ENCODE data around the gene AKAP13.

Gene AKAP13

GRCh38 chr15:85766001-85766831, 385.8 kb downstream of the AKAP13 start:
- DNase-seq, result no peak

- DNase-seq, result no peak
These were observed 387.6 kb downstream of the AKAP13 start for GRCh38 chr15:85767785-85768529.

GRCh38 chr15:85768595-85769168, 388.3 kb downstream of the AKAP13 start:
- no peak for DNase-seq

GRCh38 chr15:85769182-85769900, 388.9 kb downstream of the AKAP13 start:
- no peak for DNase-seq

GRCh38 chr15:85770096-85771041, 390.0 kb downstream of the AKAP13 start:
- no peak for DNase-seq

GRCh38 chr15:85771271-85771670, 390.9 kb downstream of the AKAP13 start:
- no peak for DNase-seq

- DNase-seq, result no peak
These were observed 391.5 kb downstream of the AKAP13 start for GRCh38 chr15:85771781-85772445.

GRCh38 chr15:85772668-85773067, 392.3 kb downstream of the AKAP13 start:
- no peak for DNase-seq

GRCh38 chr15:85773249-85773648, 392.8 kb downstream of the AKAP13 start:
- DNase-seq, result no peak

GRCh38 chr15:85773970-85774369, 393.6 kb downstream of the AKAP13 start:
- no peak for DNase-seq

- DNase-seq, result no peak
These were observed 397.1 kb downstream of the AKAP13 start for GRCh38 chr15:85777250-85778106.

- no peak for DNase-seq
These were observed 397.8 kb downstream of the AKAP13 start for GRCh38 chr15:85778107-85778776.

GRCh38 chr15:85779249-85779648, 398.8 kb downstream of the AKAP13 start:
- DNase-seq, result no peak

- DNase-seq, result no peak
These were observed 400.0 kb downstream of the AKAP13 start for GRCh38 chr15:85780225-85780985.

- DNase-seq, result no peak
These were observed 400.7 kb downstream of the AKAP13 start for GRCh38 chr15:85781099-85781498.

GRCh38 chr15:85782064-85782463, 401.7 kb downstream of the AKAP13 start:
- no peak for DNase-seq

GRCh38 chr15:85785887-85786780, 405.7 kb downstream of the AKAP13 start:
- peak; percentile 32 for DNase-seq

GRCh38 chr15:85786781-85787114, 406.3 kb downstream of the AKAP13 start:
- no peak for DNase-seq

All from NCI-H2107 (cell line).